Measurements from ENCODE around the gene FAM193A. TPM values are rescaled to one million over a fixed set of nuclear protein-coding genes. Genes with fewer than 3 reads are reported as not detected.

Gene FAM193A
- total RNA-seq, 1 donor from 2014 or later, result 31.4 TPM

- intact Hi-C loops (cut with DNase I), result no loop called here
- H3K36me3 ChIP-seq, result peaks cover 0 to 89% of the 10 kb centered on the region in 2 donors
- no peak overlapping the region for H3K4me3 ChIP-seq
- no peak for TF ChIP-seq POLR2AphosphoS5 (IDR thresholded peaks at IDR 0.05; ENCODE audit: insufficient read depth in 1 of 2, low read depth in 1 of 2)
- TF ChIP-seq POLR2A (IDR thresholded peaks at IDR 0.05), result no peak
- TF ChIP-seq, protein P1, sequence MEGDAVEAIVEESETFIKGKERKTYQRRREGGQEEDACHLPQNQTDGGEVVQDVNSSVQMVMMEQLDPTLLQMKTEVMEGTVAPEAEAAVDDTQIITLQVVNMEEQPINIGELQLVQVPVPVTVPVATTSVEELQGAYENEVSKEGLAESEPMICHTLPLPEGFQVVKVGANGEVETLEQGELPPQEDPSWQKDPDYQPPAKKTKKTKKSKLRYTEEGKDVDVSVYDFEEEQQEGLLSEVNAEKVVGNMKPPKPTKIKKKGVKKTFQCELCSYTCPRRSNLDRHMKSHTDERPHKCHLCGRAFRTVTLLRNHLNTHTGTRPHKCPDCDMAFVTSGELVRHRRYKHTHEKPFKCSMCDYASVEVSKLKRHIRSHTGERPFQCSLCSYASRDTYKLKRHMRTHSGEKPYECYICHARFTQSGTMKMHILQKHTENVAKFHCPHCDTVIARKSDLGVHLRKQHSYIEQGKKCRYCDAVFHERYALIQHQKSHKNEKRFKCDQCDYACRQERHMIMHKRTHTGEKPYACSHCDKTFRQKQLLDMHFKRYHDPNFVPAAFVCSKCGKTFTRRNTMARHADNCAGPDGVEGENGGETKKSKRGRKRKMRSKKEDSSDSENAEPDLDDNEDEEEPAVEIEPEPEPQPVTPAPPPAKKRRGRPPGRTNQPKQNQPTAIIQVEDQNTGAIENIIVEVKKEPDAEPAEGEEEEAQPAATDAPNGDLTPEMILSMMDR (IDR thresholded peaks at IDR 0.05), result no peak
- H3K27ac ChIP-seq, result no peak overlapping the region
- H3K9me3 ChIP-seq, result no peaks in the 10 kb centered on the region
- no peak for DNase-seq (ENCODE audit: extremely low spot score in 2 of 2)
- H3K27me3 ChIP-seq, result no peaks in the 10 kb centered on the region
- H3K4me1 ChIP-seq, result no peaks in the 10 kb centered on the region
These were observed 159.1 kb downstream of the FAM193A start for GRCh38 chr4:2695346-2696060.

GRCh38 chr4:2696423-2696822 is 160.0 kb downstream of the FAM193A start:
- H3K4me3 ChIP-seq, result no peak overlapping the region
- DNase-seq (ENCODE audit: extremely low spot score in 2 of 2), result no peak
- TF ChIP-seq POLR2AphosphoS5 (IDR thresholded peaks at IDR 0.05; ENCODE audit: insufficient read depth in 1 of 2, low read depth in 1 of 2) (no peak), POLR2A (IDR thresholded peaks at IDR 0.05) (no peak)
- TF ChIP-seq, protein P1 (IDR thresholded peaks at IDR 0.05), result no peak
- H3K4me1 ChIP-seq, result no peaks in the 10 kb centered on the region
- no peaks in the 10 kb centered on the region for H3K27me3 ChIP-seq
- H3K36me3 ChIP-seq, result peaks cover 0 to 87% of the 10 kb centered on the region in 2 donors
- H3K9me3 ChIP-seq, result no peaks in the 10 kb centered on the region
- intact Hi-C loops (cut with DNase I), result no loop called here
- no peak overlapping the region for H3K27ac ChIP-seq

DNA sequence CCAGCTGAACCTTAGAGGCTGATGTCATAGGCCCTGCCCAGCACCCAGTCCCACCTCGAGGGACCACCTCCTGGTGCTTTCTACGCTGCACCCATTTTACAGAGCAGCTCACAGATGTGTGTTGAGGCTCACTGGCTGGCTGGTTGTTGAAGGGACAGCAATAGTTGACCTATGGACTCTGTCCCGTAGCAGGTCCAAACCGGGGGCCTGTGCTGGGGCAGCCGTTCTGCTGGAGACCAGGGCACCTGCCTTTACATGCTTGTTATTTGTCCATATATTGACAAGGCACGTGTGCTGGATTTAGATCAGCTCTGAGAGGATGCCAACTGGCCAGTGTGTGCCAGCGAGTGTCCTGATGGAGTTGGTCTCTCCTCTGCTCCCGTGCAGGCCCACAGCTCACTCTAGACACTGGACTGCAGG is 161.6 kb downstream of the FAM193A start:
- no peaks in the 10 kb centered on the region for H3K27me3 ChIP-seq
- no peaks in the 10 kb centered on the region for H3K4me1 ChIP-seq
- no peak for TF ChIP-seq POLR2AphosphoS5 (IDR thresholded peaks at IDR 0.05; ENCODE audit: insufficient read depth in 1 of 2, low read depth in 1 of 2)
- TF ChIP-seq, protein P1 (IDR thresholded peaks at IDR 0.05), result no peak
- no peak for TF ChIP-seq POLR2A (IDR thresholded peaks at IDR 0.05)
- no peak overlapping the region for H3K27ac ChIP-seq
- no peaks in the 10 kb centered on the region for H3K9me3 ChIP-seq
- intact Hi-C loops (cut with DNase I), result no loop called here
- H3K36me3 ChIP-seq, result peaks cover 0 to 88% of the 10 kb centered on the region in 2 donors
- no peak for DNase-seq (ENCODE audit: extremely low spot score in 2 of 2)
- no peak overlapping the region for H3K4me3 ChIP-seq

DNA sequence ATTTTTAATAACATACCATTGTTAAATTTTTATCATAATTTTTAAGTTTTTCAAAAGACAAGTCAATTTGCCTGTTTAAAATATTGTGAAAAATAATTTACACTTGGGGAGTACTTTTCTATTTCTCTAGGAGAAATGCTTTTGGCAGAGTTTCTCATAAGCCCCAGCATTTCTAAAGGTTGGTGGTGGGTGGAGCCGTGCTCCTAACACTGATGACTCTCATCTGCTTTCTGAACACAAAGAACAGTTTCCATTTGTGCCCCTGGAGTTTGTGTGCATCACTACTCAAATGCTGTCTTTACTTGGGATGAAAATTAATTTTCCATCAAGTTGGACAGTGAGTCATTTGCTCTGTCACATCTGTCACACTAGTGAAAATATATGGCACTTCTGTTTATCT is 162.1 kb downstream of the FAM193A start:
- Histone ChIP-seq H3K36me3 (peaks cover 0 to 88% of the 10 kb centered on the region in 2 donors), H3K9me3 (no peaks in the 10 kb centered on the region), H3K27ac (no peak overlapping the region), H3K4me3 (no peak overlapping the region), H3K4me1 (no peaks in the 10 kb centered on the region), H3K27me3 (no peaks in the 10 kb centered on the region)
- intact Hi-C loops (cut with DNase I), result no loop called here
- no peak for TF ChIP-seq POLR2A (IDR thresholded peaks at IDR 0.05)
- TF ChIP-seq POLR2AphosphoS5 (IDR thresholded peaks at IDR 0.05; ENCODE audit: insufficient read depth in 1 of 2, low read depth in 1 of 2), result no peak
- TF ChIP-seq, protein P1 (IDR thresholded peaks at IDR 0.05), result no peak
- no peak for DNase-seq (ENCODE audit: extremely low spot score in 2 of 2)

DNA sequence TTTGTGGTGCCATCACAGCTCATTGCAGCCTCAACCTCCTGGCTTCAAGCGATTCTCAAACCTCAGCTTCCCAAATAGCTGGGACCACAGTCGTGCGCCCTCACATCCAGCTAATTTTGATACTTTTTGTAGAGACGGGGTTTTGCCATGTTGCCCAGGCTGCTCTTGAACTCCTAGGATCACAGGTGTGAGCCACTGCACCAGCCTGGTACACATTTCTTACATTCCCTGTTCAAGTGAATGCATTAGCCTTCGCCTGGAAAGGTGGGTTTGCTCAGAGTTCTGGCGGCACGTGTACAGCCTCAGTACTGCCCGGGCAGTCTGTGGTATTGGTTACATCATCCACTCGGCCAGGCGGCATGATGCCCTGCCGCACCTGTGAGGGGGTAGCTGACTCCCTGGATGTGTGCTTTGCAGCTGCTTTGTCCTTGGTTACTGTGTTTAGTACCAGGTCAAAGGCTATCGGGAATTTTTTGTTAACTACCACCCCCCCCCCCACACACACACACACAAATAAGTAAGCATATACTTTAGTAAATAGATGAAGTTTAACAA is 162.6 kb downstream of the FAM193A start:
- no peaks in the 10 kb centered on the region for H3K27me3 ChIP-seq
- no peak overlapping the region for H3K4me3 ChIP-seq
- peaks cover 0 to 88% of the 10 kb centered on the region in 2 donors for H3K36me3 ChIP-seq
- no peaks in the 10 kb centered on the region for H3K4me1 ChIP-seq
- intact Hi-C loops (cut with DNase I), result no loop called here
- DNase-seq (ENCODE audit: extremely low spot score in 2 of 2), result no peak
- no peaks in the 10 kb centered on the region for H3K9me3 ChIP-seq
- H3K27ac ChIP-seq, result no peak overlapping the region
- TF ChIP-seq POLR2AphosphoS5 (IDR thresholded peaks at IDR 0.05; ENCODE audit: insufficient read depth in 1 of 2, low read depth in 1 of 2), result no peak
- no peak for TF ChIP-seq POLR2A (IDR thresholded peaks at IDR 0.05)
- TF ChIP-seq, protein P1 (IDR thresholded peaks at IDR 0.05), result no peak
